Right lobe of liver (tissue), 6 donors: Measurements from ENCODE around the gene CACNA1E. TPM values are rescaled to one million over a fixed set of nuclear protein-coding genes. Genes with fewer than 3 reads are reported as not detected.

Experiments used
- ATAC-seq, 4 donors: fragments of 200-7000 bp; cut with Tn5 transposase; one replicate each; pipeline ENCODE4 v1.9.1; 2020; ENCODE audit warnings: mild to moderate bottlenecking in 4 of 4, moderate library complexity in 4 of 4
- DNase-seq, 3 donors: peaks; one replicate each; pipeline ENCODE4 v3.0.0-alpha.2; 2020
- H3K27ac ChIP-seq, 3 donors: fragments of 200-600 bp; one replicate each; pipeline ENCODE4 v1.8.0; 2022
- H3K27me3 ChIP-seq, 2 donors: fragments of 200-600 bp; one replicate each; pipeline ENCODE4 v1.8.0; 2022
- H3K36me3 ChIP-seq, 4 donors: fragments of 200-600 bp; sonication (generic) in 1 of 4; one replicate each; pipeline versions ENCODE4 v1.5.1 to v1.8.0; 2017 to 2022; ENCODE audit warnings: control low read depth in 1 of 4
- H3K4me1 ChIP-seq, 4 donors: fragments of 200-600 bp; sonication (generic) in 1 of 4; one replicate each; pipeline versions ENCODE4 v1.5.1 to v1.8.0; 2017 to 2022; ENCODE audit warnings: control low read depth in 1 of 4
- H3K4me3 ChIP-seq, 3 donors: fragments of 200-600 bp; one replicate each; pipeline ENCODE4 v1.8.0; 2022
- H3K9me3 ChIP-seq, 4 donors: fragments of 200-600 bp; sonication (generic) in 1 of 4; one replicate each; pipeline versions ENCODE4 v1.5.1 to v1.8.0; 2017 to 2022; ENCODE audit warnings: control low read depth in 1 of 4
- POLR2A ChIP-seq: fragments of 450-650 bp; IDR thresholded peaks from one replicate; pipeline ENCODE4 v1.6.1; 2017; ENCODE audit warnings: antibody characterized with exemption, mild to moderate bottlenecking
- WGBS: methylation state at CpG from one replicate; pipeline ENCODE4 v1.1.6; 2018; ENCODE audit warnings: low coverage, low lambda C conversion rate; ENCODE audit not compliant: insufficient coverage; ENCODE audit errors: missing lambda C conversion rate; 5-methylcytosine and 5-hydroxymethylcytosine counted together
- intact Hi-C, 2 donors: fragments of 100-400 bp; cut with DNase I; formaldehyde crosslinking; loops; one replicate each; pipeline versions ENCODE4 v1.11.2 to v1.14.1; 2022
- total RNA-seq, 6 experiments: library from RNA; depleted of rRNA in 2 of 6; stranded (reverse); fragments of >200 nt in 2 of 6; fragmentation: NEBNext Ultra II Directional in 3 of 6; extraction: Animal tissue kit (Norgen Biotek cat#: 25700) in 3 of 6; gene quantifications; one replicate each; pipeline versions ENCODE4 v1.1.0 to v1.2.4, GENCODE V29; 2016 to 2023
- TF ChIP-seq, protein P1 (sequence below), 4 donors: fragments of 200-600 bp in 3 of 4; fragments of 450-650 bp in 1 of 4; IDR thresholded peaks; one replicate each; pipeline versions ENCODE4 v1.5.1 to v1.8.0; 2016 to 2022; ENCODE audit warnings: antibody characterized with exemption in 4 of 4, mild to moderate bottlenecking in 2 of 4
- donor health status: DM: no; HTN: yes; CAD: no.
- donor health status: DM: no; HTN: no; CAD: no.
- donor health status: DM: no; HTN: no; CAD: no.
- donor health status: DM: no; HTN: yes; CAD: no.
- donor health status: DM: no; HTN: yes; CAD: no.

Gene CACNA1E
- total RNA-seq, 6 experiments from 2014 or later, result 0.05 to 0.09 (median 0.06) TPM; not detected in 2

DNA sequence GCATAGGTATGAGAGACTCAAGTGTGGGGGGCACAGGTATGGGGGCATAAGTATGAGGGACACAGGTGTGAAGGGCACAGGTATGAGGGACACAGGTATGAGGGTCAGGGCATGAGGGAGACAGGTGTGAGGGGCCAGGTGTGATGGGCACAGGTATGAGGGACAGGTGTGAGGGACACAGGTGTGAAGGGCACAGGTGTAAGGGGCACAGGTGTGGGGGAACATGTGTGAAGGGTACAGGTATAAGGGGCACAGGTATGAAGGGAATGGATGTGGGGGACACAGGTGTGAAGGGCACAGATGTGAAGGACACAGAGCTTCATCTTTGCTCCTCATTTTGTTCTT, 41.2 kb upstream of the CACNA1E start:
- Histone ChIP-seq H3K36me3 (no peaks in the 10 kb centered on the region), H3K9me3 (no peaks in the 10 kb centered on the region), H3K4me3 (no peak overlapping the region), H3K4me1 (no peaks in the 10 kb centered on the region), H3K27ac (no peak overlapping the region), H3K27me3 (no peaks in the 10 kb centered on the region)
- peak in 1 of 3 donors; percentile 6 for DNase-seq
- no peak for TF ChIP-seq POLR2A
- TF ChIP-seq, protein P1, sequence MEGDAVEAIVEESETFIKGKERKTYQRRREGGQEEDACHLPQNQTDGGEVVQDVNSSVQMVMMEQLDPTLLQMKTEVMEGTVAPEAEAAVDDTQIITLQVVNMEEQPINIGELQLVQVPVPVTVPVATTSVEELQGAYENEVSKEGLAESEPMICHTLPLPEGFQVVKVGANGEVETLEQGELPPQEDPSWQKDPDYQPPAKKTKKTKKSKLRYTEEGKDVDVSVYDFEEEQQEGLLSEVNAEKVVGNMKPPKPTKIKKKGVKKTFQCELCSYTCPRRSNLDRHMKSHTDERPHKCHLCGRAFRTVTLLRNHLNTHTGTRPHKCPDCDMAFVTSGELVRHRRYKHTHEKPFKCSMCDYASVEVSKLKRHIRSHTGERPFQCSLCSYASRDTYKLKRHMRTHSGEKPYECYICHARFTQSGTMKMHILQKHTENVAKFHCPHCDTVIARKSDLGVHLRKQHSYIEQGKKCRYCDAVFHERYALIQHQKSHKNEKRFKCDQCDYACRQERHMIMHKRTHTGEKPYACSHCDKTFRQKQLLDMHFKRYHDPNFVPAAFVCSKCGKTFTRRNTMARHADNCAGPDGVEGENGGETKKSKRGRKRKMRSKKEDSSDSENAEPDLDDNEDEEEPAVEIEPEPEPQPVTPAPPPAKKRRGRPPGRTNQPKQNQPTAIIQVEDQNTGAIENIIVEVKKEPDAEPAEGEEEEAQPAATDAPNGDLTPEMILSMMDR (IDR thresholded peaks at IDR 0.05), result no peak
- peak in 1 of 4 donors; percentile 26 for ATAC-seq
- intact Hi-C loops, result no loop called here

DNA sequence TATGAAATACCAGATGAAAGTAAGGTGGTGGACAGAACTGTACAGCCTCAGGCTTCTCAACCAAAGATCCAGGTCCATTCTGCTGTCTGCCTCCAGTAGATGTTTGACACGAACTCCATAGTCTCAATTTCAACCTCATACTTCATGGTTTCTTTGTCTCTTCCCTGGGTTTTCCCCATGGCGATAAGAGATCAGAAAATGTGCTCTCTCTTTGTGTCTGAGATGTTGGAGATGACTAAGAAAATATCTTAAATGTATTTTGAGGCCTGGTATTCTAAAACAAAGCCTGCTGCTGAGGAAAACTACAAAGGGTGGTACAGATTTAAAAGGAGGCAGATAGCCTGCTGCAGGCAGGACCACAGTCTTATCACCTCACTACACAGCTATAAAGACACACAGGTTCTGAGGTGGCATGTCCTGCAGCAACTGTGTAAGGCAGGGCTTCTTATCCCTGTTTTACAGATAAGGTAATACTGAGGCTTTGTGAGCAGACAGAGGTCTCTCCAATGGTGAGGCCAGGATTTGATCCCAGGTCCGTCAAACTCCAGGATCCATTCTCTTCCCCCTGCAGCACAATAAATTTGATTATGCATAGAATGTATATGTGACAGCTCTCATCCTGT, 40.0 kb upstream of the CACNA1E start:
- WGBS, result 47% methylated on average over 2 of the region's 3 CpGs

DNA sequence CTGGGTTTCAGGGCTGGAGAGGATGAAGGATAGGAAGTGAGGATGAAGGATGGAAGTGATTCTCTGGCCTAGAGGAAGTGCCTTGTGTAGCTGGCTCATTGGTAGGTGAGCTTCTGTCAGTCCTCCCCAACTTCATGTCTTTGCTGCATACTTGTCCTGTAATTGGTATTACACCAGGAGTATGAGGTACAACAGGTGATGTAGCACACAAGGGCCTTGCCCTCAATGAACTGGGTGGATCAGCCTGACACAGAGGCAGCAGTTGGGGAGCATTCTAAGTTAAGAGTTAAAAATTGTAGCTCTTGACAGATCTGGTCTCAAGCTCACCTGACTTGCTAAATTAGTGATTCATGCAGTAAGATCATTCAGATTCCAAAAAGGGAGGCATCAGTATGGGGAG, 37.9 kb upstream of the CACNA1E start:
- ATAC-seq (no peak), DNase-seq (no peak)
- Histone ChIP-seq H3K27ac (no peak overlapping the region), H3K9me3 (no peaks in the 10 kb centered on the region), H3K36me3 (no peaks in the 10 kb centered on the region), H3K27me3 (no peaks in the 10 kb centered on the region), H3K4me3 (no peak overlapping the region), H3K4me1 (no peaks in the 10 kb centered on the region)
- no peak for TF ChIP-seq POLR2A
- TF ChIP-seq, protein P1 (IDR thresholded peaks at IDR 0.05), result no peak
- intact Hi-C loops, result no loop called here

More for the DNA sequence above, 40.0 kb upstream of the CACNA1E start:
- intact Hi-C loops, result no loop called here
- H3K9me3 ChIP-seq, result no peaks in the 10 kb centered on the region
- TF ChIP-seq, protein P1 (IDR thresholded peaks at IDR 0.05), result no peak
- TF ChIP-seq POLR2A, result no peak
- no peak overlapping the region for H3K27ac ChIP-seq
- no peak for ATAC-seq
- no peak overlapping the region for H3K4me3 ChIP-seq
- no peak for DNase-seq
- no peaks in the 10 kb centered on the region for H3K4me1 ChIP-seq
- H3K27me3 ChIP-seq, result no peaks in the 10 kb centered on the region
- no peaks in the 10 kb centered on the region for H3K36me3 ChIP-seq

DNA sequence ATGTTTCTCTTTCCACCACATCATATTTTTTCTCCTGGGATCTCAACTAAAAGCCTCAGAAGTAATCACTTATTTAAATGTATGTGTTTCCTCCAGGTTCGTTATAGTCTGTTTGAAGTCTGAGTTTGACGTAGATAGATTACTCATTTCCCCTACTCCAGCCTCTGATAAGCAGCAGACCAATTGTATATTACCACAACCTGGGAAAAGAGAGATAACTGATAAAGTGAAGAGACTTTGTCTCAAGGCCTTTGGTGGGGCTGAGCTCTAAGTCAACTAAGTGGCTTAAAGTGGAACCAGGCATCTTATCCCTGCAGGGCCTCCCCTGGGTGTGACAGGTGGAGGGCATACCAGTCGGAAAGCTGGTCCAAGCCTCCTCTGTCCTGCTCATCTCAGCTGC, 34.9 kb upstream of the CACNA1E start:
- Histone ChIP-seq H3K4me1 (peaks cover 0 to 8% (median 0%) of the 10 kb centered on the region in 4 donors), H3K36me3 (no peaks in the 10 kb centered on the region), H3K27ac (no peak overlapping the region), H3K27me3 (no peaks in the 10 kb centered on the region), H3K9me3 (no peaks in the 10 kb centered on the region), H3K4me3 (no peak overlapping the region)
- WGBS, result 49% methylated on average over 2 of the region's 3 CpGs
- ATAC-seq, result no peak
- no peak for DNase-seq
- TF ChIP-seq, protein P1 (IDR thresholded peaks at IDR 0.05), result no peak
- TF ChIP-seq POLR2A, result no peak
- intact Hi-C loops, result no loop called here
